Measurements from ENCODE around the gene AK9.

AK9 gene

DNA sequence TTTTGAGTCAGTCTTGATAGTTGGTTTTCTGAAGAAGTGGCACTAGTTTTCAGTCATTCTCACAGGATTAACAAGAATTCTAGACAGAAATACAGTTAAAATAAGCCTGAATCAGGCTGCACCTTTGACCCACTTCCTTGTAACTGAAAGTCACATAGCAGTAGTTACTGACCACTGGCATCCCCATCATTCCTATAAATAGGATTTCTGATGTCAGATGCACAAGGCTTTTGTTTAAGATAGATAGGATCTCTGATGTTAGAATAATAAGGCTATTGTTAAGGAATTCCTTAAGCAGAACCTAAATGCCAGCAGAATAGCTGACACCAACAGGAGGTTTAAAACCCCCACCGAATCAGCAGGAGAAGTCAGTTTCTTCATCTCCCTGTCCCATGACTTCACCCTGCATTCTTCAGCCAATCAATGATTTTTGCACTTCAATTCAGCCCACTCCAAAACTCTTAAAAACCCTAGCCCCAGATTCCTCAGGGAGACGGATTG, 177.4 kb downstream of the AK9 start:
- DNase-seq = no peak

DNA sequence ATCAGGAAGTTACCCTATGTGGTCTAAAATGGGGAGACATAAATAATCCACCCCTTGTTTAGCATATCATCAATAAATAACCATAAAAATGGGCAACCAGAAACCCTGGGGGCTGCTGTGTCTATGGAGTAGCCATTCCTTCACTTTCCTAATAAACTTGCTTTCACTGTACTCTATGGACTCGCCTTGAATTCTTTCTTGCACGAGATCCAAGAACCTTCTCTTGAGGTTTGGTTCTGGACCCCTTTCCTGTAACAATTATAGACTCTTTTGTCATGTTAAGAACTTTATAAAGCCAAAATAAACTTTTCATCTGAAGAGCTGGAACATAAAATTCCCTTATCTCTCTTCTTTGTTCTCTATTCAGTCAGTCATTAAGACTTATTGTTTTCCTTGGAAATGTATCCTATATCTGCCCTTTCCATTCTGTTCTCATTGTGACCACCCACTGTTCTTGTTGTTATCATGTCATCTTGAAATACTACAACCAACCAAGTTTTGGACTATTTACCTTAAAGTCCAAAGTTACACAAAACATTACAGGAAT, 178.7 kb downstream of the AK9 start:
- no peak for DNase-seq

DNA sequence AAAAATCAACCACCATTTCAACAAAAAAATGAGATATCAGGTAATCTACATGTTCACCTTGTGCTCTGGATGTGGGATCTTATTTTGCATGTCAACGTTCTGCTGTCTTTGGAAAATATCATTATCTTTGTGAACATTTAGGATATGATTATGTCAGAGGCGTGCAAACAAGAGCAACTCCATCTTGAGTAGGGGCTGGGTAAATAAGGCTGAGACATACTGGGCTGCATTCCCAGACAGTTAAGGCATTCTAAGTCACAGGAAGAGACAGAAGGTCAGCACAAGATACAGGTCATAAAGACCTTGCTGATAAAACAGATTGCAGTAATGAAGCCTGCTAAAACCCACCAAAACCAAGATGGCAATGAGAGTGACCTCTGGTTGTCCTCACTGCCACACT, 179.2 kb downstream of the AK9 start:
- DNase-seq = no peak

DNA sequence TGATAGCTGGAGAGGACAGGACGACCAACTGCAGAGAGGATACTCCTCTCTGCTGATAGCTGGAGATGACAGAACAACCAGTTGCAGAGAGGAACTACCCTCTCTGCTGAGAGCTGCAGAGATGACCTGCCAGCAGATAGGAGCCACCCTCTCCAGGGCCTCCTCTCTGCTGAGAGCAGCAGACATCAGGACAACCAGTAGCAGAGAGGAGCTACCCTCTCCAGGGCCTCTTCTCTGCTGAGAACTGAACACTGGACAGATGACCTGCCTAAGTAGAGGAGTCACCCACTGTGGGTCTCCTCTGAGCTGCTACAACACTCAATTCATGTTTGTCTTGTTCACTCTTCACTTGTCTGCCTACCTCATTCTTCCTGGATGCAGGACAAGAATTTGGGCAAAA, 180.6 kb downstream of the AK9 start:
- DNase-seq = no peak

DNA sequence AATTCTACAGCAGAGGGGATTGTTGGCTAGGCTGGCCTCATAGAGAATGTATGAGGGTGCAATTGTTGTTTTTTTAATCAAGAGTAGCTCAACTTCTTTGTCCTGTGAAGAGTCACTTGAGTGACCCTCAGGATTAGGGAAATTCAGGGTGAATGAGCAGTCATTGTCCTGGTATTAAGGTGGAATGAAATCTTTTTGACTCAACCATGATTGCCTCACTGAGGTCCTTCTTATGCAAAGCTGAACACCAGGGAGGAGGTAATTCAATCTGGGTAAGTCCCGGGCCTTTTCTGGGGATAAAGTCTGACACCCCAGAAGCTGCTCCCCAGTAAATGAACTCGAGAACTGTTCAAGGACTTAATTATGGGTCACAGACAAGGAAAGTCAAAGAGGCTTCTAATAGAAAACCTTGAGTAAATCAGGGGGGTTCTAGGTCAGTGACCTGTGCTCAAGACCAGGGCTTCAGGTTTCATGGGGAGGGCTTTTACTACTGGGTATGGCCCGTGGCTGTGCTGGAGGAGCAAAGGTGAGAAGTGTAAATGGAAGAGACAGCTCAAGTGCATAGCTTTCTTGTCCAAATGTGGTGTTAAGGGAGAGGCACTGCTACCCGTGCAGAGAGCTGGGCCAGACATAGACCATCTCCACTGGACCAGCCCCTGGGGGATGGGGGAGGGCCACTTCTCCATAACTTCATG, 182.7 kb downstream of the AK9 start:
- no peak for DNase-seq

DNA sequence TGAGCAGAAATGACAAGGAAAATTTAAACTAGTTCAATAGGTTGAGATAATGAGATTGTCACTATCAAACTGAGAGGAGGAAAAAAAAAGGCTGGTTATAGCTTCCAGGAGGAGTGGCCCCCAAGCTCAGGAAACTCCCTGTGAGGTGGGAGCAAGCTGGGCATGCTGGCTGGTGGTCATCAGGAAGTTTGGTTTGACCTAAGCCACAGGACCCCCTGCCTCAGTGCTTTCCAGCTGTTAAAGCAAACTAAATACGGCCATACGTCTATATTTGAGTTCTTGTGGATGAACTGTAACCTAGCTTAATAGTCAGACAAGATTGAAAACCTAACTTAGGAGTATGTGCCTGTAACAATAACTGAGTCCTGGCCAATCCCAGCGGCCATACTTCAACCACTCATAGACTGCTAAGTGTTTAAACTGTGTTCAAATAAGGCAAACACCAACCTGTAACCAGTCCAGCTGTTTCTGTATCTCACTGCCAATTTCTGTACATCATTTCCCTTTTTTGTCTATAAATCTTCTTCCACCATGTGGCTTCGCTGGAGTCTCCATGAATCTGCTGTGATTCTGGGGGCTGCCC, 183.4 kb downstream of the AK9 start:
- no peak for DNase-seq

DNA sequence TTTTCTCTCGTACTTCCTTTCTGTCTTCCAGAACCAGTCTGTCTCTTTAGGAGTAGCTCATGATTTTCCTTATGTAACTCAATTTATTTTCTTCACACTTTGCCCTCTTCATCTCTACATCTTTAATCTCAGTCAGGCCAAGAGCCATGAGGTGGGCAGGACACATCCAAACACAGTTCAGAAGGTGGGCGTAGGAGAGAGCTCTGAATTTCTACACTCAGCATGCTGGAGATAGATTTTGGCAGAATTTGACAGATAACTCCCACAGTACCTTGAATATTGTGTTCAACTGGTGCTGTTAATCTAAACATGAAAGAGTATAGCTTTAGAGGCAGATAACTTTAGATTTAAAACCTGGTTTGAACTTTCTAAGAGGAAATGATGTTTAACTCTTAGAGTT, 184.2 kb downstream of the AK9 start:
- DNase-seq = no peak

- DNase-seq = no peak
Measured at GRCh38 chr6:109506314-109506713, 184.7 kb downstream of the AK9 start.

DNA sequence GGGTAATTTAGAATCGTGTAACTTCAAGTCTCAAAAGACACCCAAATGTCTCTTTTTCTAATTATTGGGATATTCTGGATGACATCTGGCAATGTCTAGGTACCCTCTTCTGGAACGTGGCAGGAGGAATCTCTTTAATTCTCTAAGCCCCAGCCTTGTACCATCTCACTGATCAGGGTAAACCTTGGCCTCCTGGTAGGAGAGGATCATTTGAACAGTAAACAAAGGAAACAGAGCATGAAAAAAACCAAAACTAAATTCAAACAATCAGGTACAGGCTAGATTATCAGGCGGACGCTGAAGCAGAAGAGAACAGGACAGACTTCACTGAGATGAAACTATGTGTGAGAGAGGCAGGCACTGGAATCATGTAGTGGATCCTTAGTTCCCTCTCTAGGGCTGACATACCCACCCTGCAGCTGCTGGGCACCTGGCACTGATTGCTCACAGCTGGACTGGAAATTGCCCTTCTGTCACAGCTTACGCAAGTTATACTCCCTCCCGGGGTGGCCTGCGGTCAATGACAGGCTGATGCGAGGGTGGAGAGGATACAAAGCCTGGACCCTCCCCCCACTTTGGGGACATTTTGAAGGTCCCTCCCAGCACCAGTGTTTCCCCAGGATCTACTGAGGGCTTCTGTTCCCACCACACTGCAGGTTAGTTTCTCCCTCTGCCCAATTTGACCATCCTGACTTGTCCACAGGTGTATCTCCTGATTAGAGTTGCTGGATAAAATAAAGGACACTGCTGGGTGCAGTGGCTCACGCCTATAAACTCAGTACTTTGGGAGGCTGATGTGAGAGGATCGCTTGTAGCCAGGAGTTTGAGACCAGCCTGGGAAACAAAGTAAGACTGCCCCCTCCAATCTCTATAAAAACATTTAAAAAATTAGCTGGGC, 187.4 kb downstream of the AK9 start:
- DNase-seq = no peak

DNA sequence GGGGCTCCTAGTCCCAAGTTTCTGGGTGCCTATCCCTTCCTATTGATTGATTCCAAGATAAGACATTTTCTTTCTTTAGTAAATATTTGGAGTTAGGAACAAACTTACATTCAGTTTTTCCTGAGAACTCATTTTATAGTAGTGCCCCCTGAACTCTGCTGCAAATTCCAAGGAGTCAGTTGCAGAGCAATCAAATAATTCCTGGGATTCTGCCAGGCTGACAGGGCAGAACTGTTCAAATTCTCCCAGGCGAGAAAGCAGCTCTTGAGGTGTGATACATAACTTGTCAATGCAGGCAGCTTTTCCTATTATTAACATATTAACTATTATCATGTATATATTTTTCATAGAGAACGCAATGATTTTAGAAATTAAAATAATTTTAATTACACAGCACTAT, 192.1 kb downstream of the AK9 start:
- DNase-seq = no peak

DNA sequence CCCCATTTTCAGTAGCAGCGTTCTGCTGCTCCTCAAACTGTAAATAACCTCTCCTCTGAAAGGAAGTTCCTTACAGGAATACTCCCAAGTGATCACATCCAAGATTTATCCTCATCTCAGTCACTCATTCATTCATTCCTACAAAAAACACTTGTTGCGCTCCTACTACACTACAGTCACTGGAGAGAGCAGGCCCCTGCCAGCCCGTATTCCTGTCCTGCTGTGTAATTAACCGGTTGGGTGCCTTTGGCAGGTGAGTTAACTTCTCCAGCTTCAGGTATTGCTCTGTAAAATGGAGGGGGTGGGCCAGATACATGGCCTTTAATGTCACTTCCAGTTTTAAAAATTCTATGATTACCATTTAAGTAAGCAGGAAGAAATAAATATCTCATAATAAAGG, 192.9 kb downstream of the AK9 start:
- DNase-seq = no peak

- no peak for DNase-seq
Measured at GRCh38 chr6:109496036-109496772, 194.8 kb downstream of the AK9 start.

DNA sequence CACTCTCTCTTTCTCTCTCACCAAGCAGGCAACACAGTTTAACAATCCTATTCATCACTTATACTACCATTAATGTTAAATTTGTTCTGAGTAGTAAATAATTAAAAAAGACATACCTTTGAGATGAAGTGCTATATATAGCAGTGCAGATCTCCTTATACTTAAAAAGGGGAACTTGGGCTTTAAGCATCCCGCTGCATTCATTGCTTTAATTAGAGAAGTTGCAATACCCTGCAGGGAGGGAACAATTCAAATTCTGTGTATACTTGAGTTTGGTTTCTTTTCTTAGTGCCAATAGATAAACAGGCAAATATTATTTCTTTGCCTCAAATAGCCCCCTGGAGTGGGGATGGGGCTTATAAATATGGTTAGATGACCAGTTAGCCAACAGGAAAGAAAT, 197.1 kb downstream of the AK9 start:
- no peak for DNase-seq

DNA sequence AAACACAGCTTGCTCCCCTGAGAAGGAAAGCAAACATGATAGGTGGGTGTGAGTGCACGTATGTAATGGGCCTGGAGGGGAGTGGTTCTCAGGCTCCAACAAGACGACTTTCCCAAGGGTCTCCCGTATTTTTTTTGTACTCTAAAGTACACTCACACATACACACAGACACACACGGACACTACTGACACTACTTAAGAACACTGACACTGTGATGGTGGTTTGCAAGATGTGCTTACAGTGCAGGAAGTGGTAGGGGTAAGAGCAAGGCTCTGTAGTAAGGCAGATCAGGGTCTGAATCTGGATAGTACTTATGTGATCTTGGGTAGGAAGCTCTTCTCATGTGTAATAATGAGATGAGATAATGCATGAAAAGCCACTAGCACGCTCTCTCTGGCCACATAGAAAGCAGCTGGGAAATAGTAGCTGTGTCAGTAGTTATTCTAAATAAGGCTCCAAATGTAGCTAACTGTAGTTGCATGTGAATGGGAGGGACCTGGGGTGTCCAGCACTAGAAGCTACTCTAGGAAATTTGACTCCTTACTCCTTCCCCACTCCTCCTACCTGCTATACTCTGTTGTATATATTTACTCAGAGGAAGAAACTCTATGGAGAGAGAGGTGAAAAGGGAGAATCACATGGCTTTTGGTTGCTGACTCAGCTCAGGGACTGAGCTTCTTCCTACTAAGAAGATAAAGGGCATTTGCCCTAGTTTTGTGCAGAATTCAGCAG, 199.6 kb downstream of the AK9 start:
- DNase-seq = no peak

GRCh38 chr6:109490713-109491112, 200.3 kb downstream of the AK9 start:
- DNase-seq = no peak

- no peak for DNase-seq
Measured at GRCh38 chr6:109488001-109488400, 203.0 kb downstream of the AK9 start.

GRCh38 chr6:109486068-109486467, 204.9 kb downstream of the AK9 start:
- no peak for DNase-seq

GRCh38 chr6:109485266-109485935, 205.6 kb downstream of the AK9 start:
- DNase-seq = no peak

- no peak for DNase-seq
Measured at GRCh38 chr6:109484122-109484521, 206.9 kb downstream of the AK9 start.

DNA sequence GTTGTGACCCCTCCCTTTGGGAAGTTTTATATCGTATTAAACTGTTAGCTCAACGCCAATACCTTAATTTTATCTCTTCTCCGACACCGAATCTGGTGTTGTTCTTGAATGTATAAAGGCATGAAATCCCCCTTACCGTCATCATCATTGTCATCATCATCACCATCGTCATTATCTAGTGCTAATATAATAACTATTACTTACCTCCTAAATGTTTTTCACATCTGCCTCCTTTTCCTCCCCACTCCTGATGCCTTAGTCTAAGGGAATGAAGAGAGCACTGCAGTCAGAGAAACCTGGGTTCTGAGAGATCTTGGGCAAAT, 207.3 kb downstream of the AK9 start:
- DNase-seq = no peak
